HG02798 (cell line): ENCODE measurements around the gene PAMR1.

ENCODE experiments used
- ATAC-seq: cut with Tn5 transposase; IDR thresholded peaks from one replicate; pipeline ENCODE4 v1.9.1; 2021; ENCODE audit warnings: mild to moderate bottlenecking; ENCODE audit not compliant: unreplicated experiment, poor library complexity

PAMR1 gene

DNA sequence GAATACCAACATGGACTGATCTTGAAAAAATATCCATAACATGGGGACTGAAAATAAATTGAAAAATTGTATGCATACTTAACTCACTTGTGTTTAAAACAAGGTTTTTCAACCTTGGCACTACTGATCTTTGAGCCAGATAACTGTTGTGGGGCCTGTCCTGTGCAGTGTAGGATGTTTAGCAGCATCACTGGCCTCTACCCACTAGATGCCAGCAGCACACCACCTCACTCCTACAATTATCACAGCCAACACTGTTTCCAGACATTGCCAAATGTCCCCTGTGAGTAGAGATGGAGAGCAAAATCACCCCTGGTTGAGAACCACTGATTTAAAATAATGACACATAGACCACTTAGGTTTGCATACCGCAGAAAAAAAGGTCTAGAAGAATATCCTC is 61.1 kb downstream of the PAMR1 start:
- ATAC-seq, result no peak

DNA sequence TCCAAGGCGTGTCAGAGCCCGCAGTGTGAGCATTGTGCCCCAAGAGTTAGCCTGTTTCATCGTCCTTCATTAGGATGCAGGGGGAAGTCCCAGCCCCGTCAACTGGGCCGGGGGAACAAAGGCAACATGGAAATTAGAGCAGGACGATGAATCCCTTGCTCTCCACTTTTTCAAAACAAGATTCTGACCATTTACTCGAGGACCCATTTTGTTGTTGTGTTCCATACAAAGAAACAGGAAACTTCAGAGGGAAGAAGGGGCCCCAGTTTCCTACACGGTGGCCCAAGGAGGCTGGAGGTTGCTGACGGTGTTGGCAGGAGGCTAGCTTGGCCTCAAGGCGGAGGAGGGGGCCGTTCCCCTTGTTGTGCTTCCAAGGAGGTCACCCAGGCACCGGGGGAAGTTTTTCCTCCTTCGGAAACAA is 62.1 kb downstream of the PAMR1 start:
- no peak for ATAC-seq

DNA sequence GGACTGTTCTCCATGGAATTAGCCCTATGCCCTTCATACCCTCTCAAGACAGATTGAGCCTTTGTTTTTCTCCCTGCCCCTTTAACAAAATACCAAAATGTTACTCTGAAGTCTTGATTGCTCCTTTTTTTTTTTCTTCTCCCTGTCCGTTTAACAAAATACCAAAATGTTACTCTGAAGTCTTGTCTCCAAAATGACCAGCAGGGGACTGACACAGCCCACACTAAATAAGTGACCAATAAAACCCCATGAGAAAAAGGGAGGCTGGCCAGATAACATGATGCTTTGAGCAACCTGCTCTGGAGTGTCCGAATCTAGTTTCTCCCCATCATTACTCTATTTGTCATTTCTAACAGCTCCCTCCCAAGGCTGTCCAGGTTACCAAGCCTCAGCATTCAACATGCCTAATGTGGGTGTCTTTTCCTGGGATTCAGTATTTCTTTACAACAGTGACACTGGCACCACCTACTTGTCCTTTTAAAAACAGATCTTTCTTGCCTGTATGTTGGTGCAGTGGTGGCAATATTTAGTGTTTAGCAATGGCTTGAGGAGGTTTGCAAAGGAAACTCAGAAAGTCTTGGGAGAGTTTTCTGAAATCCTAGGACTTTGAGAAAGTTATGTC is 63.4 kb downstream of the PAMR1 start:
- ATAC-seq, result no peak

DNA sequence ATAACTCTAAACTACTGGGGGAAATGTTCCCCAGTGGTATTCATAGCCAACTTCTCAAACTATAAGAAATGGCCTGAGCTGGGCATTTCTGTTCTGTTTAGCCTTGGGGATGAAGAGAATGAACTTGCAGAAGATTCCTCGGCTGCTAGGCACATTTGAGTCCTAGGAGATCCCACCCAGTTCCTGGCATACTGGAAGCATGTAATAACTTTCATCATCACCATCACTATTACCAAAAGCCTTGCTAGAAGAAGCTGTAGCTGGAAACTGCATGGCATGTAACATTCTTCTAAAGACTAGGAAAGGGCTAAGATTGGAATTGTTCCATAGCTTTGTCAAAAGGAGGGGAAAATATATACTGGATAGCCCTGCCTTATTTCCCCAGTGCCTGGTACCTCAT is 65.9 kb downstream of the PAMR1 start:
- no peak for ATAC-seq

DNA sequence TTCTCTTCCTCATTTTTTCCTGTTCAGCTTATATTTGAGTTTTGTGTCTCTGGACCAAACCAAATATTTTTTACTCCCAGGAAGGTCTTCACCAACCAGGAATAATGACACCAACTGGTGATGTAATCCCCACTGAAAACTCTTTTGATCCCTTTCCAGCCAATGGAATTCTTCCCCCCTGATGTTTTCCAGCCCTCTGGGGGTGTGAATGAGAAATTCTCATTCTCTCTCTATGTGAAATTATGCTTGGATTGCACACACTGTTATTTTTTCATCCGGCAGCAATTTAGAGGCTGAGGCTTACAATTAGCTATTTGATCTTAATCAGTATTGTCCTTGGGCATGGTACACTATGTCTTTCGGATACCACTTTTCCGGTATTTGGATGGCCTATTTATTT is 66.6 kb downstream of the PAMR1 start:
- ATAC-seq, result no peak

DNA sequence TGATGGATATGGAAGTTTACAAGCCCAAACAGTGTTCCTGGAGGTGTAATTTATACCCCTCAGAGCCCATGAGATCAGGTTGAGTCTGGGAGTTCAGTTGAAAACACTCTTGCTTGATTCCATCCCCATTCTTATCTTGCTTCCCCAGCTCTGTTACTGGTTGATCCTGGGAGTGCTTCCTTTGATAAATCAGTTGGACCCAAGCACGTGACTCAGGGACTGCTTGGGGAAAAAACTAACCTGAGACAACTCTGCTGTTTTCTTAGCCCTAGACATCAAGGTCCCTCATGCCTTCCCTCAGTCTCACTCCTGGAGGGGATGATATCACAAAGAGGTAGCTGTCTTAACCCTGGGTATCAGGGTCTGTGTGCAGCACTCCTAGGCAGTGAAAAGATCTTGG is 71.1 kb downstream of the PAMR1 start:
- no peak for ATAC-seq

DNA sequence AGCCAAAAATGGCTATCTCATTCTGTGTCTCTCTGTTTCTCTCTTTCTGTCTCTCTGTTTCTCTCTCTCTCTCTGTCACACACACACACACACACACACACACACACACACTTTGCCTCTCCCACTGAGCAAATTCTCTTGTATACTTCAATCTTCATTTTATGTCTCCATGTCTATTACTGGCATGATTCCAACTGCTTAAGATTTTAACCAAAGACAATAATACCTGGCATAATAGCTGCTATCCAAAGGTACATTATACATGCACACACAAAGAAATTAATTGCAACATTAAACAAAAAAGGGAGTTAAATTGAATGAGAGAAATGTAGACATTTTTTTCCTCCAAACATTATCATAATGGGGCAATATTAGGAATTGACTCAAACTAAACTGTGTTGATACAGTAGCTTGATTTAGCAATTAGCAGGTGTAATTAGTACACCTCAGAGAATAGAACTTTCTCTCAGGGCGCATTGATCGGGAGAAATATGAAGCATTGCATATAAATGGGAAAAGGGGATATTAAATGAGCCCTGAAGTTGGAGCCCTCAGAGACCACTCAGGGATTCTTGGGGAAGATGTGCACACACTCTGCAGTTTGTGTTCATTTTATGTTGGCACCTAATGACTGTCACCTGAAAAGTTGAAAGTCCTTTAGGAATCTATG is 88.7 kb downstream of the PAMR1 start:
- no peak for ATAC-seq

DNA sequence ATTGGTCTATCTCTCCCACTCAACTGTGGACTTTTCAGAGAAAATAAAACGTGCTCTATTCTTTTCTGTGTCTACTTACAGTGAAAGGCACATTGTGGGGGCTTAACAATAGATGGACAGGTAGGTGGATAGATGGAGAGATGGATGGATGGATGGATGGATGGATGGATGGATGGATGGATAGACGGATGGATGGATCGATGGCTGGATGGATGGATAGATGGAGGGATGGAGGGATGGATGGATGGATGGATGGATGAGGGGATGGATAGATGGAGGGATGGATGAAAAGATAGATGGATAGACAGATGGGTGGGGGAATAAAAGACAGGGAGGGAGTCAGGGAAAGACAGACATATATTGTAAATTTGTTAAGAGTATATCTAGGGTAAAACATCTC is 91.8 kb downstream of the PAMR1 start:
- no peak for ATAC-seq

DNA sequence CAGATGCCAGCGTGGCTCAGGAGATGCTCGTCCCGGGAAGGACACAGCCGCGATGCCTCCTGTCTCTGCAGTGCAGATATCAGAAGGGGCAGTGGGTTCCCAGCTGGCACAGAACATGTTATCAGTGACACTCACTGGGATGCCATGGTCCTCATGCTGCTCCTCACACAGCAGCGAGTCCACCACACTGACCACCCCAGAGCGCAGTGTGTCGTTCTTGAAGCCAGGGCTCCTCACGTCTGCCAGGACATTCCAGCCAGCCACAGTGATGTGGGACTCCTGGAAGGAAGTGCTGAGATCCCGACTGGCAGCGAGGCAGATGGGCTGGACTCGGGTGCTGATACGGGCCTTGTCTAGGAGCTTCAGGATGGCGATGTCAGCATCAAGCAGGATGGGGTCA is 93.0 kb downstream of the PAMR1 start:
- no peak for ATAC-seq

DNA sequence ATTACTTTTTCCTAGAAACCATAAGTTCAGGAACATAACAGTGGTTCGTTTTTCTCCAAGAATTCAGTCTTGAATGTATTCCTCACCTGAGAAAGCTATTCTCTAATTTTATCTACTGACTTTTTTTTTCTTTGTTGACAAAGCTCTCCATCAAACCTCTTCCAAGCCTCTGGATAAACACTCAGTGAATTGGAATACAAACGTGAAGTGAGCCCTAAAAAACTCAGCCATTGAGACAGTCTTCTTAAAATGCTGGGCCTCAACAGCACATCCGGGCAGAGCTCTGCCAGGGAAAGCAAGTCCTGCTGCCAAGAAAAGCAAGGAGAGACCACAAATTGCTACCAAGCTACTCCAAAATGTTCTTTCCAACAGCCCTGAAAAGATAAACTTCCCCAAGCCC is 98.3 kb downstream of the PAMR1 start:
- no peak for ATAC-seq

DNA sequence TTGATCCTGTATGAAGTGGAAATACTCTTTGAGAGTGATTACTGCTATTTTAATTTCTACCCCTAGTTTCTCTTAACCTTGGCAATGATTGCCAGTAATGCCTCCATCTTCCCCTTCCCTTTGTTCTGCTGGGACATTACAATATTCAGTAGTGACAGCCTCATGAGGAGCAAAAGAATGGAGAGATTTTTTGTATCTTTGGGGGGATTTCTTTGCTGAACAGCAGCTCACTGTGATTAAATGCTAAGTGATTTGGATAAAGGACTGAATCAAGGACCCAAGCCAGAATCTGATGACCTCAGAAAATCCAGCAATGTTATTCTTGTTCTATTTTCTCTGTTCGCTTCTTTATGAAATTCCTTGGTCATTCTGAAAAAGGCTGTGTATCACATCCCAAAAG is 99.1 kb downstream of the PAMR1 start:
- ATAC-seq, result no peak

DNA sequence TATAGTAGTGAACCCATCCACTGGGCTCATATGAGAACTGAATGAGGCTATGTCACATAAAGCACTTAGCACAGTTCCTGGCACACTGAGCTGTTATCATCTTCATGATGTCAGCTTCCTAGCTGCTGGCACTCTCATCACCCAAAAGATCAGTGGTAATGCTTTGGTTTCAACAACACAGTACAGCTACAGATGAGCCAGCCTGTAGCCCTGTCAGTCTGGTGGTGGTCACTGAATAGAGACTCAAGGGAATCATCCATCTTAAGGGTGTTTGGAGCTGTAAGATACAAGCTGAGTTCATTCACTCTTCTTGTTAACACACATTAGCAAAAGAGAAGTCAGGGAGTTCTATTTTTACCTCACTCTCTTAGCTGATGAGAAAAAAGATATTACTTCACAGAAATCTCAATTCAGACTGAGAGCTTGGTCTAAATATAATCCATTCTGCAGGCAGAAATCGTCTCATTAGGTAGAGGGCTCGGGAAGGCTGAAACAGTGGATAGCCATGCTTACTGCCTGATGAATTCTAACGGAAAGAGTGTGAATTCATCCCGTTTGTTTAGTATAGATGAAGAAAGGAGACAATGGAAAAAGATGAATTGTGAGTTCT is 99.7 kb downstream of the PAMR1 start:
- ATAC-seq, result no peak

DNA sequence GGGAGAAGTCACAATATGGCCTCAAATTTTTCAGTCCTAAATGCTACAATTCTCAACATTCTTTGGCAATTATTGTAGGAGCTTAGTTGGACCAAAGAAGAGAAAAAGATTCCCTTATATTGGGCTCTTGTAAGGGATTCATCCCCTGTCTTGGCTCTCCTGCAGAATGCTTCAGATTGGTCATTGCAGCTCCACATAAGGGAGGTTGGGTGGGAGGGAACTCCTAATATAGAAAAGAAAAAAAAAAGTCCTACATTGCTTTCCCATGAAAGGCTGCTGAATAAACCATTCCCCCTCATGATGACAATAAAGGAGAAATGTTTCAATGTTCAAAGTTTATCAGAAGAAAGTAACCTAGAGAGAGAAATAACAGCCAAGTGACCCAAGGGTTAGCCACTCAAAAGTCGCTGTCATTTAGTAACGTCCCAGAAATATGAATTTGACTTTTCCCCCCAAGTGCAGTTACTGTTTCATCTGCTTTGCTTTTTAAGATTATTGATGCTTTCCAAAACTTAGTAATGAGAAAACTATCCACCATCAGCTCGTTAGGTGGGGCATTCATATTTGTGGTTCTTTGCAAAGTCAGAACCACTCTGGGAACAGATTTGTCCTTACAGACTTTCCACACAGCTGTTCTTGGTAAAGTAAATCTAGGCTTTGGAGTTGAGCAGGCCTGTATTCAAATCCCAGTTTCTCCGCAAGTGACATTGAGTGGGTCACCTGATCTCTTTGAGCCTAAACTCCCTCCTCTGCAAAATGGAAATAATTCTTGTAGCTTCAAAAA is 101.1 kb downstream of the PAMR1 start:
- ATAC-seq, result no peak

DNA sequence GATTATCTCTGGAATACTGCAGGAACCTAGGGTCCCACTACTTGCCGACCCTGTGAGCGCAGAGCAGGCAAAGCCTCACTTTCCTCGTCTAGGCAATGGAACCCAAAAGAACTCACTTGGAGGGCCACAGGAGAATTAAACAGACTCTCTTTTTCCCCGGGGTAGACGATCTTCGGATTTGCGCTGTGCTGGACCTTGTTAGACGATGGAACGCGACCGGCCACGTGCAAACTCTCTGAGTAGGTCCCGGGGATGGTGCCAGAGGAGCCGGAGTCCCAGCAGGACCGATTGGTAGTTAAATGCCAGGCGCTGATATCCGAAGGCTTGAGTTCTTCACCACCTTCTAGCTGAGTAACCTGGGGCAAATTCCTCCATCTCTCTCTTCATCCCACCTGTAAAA is 105.0 kb downstream of the PAMR1 start:
- no peak for ATAC-seq

DNA sequence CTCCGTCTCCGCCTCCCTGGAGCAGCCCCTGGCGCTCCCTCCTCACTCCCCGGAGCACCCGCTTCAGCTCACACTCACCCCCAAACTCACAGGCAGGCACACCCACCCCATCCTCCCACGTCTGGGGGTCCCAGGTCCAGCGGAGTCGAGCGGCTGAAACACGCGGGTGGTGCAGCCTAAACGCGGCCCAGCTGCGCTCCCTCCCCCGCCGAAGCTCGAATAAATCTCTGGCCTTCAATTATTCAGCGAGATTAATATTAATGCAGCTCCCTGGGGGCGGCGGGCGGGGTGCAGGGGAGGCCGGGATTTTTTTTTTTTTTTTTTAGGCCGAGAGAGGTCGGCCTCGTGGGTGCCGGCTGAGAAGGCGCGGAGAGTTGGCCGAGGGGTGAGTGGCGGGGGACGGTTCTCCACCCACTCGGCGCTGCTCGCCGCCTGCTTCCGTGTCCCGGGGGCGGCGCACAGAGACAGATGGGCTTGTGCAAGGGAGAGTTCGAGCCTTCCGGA is 105.5 kb downstream of the PAMR1 start:
- ATAC-seq, result no peak

DNA sequence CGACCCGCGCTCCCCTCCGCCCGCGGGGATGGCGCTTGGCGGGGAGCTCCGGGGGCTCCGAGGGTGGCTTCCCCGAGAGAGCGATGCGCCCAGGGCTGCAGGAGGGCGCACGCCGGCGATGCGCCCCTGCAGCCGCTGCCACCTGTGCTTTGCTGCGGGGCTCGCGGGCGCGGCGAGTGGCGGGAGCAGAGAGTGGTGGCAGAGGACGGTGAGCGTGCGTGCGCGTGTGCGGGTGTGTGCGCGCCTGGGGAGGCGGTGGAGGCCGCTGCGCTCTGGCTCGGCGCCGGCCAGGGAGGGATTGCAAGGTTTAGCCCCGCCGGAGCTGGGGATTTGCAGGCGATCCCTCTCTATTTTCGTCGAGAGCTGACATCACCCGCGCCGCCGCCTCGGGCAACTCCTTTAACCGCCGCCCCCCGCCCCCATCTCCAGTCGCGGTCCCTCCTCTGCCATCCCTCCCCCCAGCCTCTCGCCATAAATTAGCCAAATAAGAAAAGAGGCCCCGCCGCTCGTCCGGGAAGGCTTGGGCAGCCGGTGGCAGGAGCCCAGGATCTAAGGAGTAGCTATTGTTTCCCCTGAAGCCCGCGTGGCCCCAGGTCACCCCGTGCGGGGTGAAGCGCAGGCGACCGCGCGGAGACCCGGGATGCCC is 106.1 kb downstream of the PAMR1 start, which contains the start of gene SLC1A2:
TSS of gene SLC1A2 (minus strand) at position 375 of the 646 bp plus-strand sequence. CDS start 592 bp downstream, outside the sequence.
- ATAC-seq, result no peak

DNA sequence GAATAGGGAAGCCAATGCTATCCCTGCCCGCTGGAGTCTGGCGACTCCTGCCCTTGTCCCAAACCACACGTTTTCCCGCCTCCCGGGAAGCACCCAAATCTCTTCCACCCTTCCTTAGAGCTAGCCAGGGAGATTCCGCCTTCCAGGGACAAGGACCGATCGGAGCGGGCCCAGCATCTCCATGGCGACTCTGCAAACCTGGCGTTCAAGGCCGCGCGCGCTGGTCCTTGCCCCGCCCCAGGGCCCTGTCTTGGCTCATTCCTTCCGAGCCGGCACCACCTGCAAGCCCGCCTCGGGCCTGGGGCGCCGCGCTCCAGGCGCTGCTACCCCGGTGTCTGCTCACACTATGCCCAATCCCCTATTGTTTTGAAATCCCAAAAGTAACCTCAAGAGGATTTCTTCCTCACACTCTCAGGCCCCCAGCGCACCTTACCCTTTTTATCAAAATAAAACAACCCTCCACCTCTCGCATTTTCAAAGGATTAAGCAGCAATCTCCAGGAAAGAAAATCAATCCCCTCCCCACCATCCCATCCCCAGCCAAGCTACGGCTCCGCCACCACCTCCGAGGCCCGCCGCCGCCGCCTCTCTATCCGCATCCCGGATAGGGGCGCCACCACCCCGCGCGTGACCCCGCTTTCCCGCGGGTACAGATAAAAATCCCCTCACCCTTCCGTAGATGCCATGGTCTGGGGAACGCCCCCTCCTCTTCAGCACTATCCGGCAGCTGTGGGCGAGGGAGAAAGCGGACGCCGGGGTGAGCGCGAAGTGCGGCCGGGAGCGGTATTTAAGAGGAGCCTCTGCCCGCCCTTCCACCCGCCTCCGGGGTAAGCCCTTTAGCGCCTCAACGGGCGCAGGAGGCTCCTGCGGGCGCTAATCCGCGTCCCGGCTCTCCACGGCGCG is 106.9 kb downstream of the PAMR1 start:
- no peak for ATAC-seq

DNA sequence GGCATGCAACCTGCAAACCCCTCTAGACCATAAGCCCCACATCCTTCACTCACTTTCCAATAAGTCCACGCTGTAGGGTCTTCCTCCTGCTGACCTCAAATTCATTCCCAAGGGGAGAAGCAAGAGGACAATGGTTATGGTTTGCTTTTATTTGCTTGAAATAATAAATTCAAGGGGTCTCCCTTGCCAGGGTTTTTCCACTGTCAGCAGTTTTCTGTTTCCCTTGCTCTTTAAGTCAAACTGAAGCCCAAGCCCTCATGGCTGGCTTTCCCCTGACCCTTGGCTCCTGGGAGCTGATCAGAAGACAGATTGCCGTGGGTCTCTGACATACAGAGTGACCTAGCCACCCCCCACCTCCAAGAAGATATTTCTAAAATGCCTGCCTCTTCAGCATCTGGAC is 109.9 kb downstream of the PAMR1 start:
- ATAC-seq, result no peak

DNA sequence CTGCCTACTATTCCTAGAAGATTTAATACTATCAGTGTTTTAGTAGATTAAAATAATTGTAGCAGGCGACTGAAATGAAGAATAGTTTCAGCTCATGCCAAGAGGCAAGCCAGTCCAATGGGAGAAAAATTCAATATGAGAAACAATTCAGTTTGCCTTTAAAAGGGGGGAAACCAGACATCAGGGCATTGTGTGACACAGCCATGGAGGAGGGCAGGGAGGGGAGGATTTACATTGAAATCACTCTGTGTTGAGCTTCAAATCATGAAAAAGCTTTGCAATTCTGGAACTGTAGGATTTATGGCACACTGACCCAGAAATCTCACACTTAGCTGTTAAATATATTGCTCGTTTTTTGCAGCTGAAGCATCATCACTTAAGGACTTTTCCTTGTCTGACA is 110.6 kb downstream of the PAMR1 start:
- ATAC-seq, result no peak
